ENCODE measurements around the gene RPS15.

Gene RPS15

GRCh38 chr19:1489463-1490310, 51.5 kb downstream of the RPS15 start:
- peak; percentile 50 for DNase-seq
